GM18519 (cell line): ENCODE results near the gene B3GALNT2.
"Not testable (repeated sequence)": the region's sequence is repeated elsewhere in the genome, so short reads cannot be mapped to it uniquely, and the experiment has no call there.

ENCODE experiments used
- ATAC-seq: cut with Tn5 transposase; IDR thresholded peaks from one replicate; pipeline ENCODE4 v1.9.1; 2021; ENCODE audit warnings: mild to moderate bottlenecking, moderate library complexity; ENCODE audit not compliant: unreplicated experiment, low FRiP score

B3GALNT2 gene

GRCh38 chr1:235504122-235504493 lies at the start of gene B3GALNT2:
Gene B3GALNT2, minus strand, starts transcription at chr1:235504452. Its CDS starts 200 bp downstream, at chr1:235504252.
- peak; percentile 29 for ATAC-seq

DNA sequence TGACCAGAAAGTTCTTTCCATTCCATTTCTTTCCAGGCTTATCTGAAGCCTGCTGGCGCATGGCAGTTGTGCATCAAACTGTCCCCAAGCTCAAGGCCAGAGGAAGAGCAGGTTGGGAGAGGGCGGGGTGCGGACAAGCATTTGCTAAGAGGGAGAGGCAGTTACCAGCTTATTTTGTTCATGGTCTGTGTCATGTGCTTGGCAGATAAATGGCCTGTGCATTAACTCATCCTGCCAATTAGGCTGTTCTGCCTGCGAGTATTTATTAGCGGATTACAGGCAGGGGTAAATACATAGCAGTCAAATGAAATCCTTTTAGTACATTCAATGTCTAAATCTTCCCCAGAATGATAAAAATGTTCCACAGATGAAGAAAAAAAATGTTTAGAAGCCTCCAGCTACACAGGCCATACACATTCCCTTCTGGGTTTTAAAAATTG lies 48.9 kb upstream of the B3GALNT2 start:
- ATAC-seq: no peak

GRCh38 chr1:235552146-235552716 lies 48.0 kb upstream of the B3GALNT2 start:
- no peak for ATAC-seq

DNA sequence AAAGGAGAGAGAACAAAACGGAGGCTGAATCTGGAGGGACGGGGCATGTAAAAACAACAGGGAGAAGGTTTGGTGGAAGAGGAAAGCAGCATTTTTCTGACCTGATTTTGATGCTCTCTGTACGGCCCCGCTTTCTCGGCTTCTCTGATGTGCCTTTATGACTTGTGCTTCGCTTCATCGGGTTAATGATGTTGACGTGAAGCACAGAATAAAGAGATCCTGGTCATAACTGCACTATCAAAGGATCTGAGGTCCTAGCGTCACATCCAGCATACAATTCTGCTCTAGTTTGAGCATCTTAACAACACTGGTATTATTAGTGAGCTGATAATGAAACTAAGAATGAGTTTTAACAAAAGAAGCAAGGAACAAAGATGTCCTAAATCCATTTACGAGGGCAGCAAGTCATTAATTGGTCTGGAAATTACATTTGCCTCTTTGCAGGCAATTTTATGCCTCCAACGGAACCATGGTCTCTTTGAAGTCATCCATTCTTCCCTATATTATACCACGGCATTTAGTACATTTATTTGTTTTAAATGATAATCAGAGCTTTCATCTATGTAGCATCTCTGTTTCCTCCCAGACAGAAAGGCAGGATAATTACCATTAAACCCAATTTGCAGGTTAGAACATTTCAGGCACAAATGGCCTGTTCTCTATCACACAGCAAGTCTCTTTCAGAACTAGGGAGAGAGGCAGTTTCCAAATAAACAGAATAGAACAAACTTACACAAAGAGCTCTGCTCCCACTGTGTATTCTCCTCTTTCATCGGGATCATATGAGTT lies 45.3 kb upstream of the B3GALNT2 start:
- no peak for ATAC-seq

DNA sequence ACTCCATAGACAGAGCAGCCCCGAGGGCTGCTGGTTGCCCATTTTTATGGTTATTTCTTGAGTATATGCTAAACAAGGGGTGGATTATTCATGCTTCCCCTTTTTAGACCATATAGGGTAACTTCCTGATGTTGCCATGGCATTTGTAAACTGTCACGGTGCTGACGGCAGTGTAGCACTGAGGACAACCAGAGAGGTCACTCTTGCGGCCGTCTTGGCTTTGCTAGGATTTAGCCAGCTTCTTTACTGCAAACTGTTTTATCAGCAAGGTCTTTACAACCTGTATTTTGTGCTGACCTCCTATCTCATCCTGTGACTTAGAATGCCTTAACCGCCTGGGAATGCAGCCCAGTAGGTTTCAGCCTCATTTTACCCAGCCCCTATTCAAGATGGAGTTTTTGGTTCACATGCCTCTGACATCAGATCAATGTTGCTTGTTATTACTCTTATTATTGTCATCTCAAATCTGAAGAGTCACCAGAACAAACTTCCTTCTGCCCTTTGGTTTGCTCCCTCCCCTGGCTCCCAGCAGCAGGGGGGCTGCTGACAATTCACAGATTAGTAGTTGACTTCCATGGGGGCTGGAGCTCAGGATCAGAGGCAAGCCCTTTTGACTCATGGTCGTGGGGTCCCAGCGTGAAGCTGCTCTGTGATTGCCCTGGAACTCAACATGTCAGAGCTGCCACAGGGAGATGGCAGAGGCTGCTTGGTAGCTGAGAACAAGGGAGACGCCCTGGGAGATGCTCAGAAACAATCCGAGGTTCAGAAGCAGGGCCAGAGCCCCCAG lies 42.3 kb upstream of the B3GALNT2 start:
- ATAC-seq: not testable (repeated sequence)

- no peak for ATAC-seq
Measured at GRCh38 chr1:235545292-235545930, 41.2 kb upstream of the B3GALNT2 start.

GRCh38 chr1:235542845-235543244 lies 38.6 kb upstream of the B3GALNT2 start:
- ATAC-seq: not testable (repeated sequence)

DNA sequence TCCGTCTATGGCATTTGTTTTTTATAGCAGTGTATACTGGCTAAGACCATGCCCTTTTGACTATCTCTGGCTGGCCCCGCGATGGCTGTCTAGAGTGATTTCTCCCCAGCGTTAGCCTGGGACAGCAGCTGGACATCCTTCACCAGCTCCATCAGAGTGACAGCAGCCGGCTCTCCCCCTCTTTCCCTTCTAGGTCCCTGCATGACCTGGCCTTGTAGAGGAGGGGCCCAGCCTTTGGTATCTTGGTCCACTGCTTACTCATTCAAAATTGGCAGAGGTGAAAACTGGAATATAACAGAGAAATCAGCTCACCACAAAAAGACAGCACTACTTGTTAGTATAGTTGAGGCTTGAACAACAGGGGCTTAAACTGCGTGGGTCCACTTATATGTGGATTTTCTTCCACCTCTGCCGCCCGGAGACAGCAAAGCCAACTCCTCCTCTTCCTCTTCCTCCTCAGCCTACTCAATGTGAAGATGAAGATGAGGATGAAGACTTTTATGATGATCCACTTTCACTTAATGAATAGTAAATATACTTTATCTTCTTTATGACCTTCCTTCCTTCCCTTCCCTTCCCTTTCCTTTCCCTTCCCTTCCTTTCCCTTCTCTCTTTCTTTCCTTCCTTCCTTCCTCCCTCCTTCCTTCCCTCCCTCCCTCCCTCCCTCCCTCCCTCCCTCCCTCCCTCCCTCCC lies 29.4 kb upstream of the B3GALNT2 start:
- ATAC-seq: no peak

GRCh38 chr1:235532360-235532759 lies 28.1 kb upstream of the B3GALNT2 start:
- ATAC-seq: no peak

GRCh38 chr1:235527196-235527814 lies 23.1 kb upstream of the B3GALNT2 start:
- ATAC-seq: no peak

GRCh38 chr1:235525314-235525713 lies 21.1 kb upstream of the B3GALNT2 start:
- no peak for ATAC-seq

GRCh38 chr1:235516862-235517446 lies 12.7 kb upstream of the B3GALNT2 start:
- ATAC-seq: no peak

GRCh38 chr1:235515844-235516512 lies 11.7 kb upstream of the B3GALNT2 start:
- no peak for ATAC-seq

DNA sequence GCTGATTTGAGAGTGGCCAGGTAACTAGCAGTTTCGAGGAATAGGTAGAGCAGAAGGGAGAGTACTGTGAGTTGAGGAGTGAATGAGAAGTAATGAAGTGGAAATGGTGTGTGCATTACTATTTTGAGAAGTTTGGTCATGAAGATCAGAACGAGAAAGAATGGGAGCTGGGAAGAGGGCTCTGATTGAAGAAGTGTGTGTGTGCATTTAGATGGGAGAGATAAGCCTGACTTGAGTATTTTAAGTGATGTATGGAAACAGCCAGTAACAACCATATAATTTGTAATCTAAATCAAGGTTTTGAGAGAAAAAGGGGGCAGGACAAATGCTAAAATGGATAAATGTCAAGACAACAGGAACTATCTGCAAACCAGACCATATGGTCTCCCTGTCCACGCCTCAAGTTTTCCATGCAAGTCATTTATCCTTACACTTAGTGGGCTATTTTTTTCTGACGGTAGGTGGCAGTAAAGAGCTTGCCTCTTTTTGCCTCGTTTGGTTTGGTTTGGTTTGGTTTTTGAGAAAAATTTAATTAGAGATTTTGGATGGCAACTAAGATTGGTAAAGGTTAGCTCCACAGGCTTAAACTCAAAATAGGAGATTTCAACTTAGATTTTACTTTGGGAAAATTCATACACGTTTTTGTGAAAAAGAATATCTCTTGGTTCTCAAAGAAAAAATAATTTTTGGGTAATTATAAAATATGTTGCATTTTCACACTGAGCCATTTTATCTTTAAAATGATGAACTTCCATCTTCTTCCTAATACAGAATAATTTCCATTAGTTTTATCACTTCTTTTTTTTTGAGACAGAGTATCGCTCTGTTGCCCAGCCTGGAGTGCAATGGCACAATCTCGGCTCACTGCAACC lies 9.5 kb upstream of the B3GALNT2 start:
- ATAC-seq: no peak

DNA sequence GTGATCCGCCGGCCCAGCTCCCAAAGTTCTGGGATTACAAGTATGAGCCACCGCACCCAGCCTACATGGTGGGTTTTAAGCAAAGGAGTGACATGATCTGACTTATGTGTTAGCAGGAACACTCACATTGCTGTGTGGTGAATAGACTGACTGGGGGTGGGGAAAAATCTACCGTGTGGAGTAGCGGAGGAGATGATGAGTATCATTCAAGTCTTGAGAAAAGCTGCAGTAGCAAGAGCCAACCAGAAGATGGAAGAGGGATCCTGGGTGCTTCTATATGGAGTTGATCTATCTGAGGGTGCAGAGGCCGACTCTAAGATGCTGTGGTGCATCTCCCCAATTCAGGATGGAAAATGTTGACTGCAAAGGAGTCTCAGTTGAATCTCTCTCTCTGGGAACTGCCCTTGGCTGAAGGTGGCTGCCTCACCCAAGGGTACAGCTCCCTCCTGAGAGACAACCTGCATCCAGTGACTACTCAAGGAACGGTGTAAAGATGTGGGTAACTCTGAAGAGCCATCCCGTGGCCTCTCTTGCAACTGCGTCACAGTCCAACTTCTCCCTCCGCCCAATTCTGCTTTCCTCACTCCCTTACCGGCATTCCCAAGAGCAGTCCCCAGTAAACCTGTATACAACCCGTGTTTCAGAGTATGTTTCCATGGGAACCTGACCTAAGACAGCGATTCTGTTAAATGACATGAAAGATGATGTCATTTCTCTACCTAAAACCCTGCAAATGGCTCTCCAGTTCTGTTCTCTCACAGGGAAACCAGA lies 7.4 kb upstream of the B3GALNT2 start:
- no peak for ATAC-seq

- no peak for ATAC-seq
Measured at GRCh38 chr1:235510823-235511222, 6.6 kb upstream of the B3GALNT2 start.

GRCh38 chr1:235507623-235508022 lies 3.4 kb upstream of the B3GALNT2 start:
- ATAC-seq: no peak
